GM21619 (cell line): ENCODE measurements around the gene ATL3.
"Not testable (repeated sequence)": the region's sequence is repeated elsewhere in the genome, so short reads cannot be mapped to it uniquely, and the experiment has no call there.

Experiments
- ATAC-seq: cut with Tn5 transposase; IDR thresholded peaks from one replicate; pipeline ENCODE4 v1.9.1; 2021; ENCODE audit not compliant: unreplicated experiment

The ATL3 gene

DNA sequence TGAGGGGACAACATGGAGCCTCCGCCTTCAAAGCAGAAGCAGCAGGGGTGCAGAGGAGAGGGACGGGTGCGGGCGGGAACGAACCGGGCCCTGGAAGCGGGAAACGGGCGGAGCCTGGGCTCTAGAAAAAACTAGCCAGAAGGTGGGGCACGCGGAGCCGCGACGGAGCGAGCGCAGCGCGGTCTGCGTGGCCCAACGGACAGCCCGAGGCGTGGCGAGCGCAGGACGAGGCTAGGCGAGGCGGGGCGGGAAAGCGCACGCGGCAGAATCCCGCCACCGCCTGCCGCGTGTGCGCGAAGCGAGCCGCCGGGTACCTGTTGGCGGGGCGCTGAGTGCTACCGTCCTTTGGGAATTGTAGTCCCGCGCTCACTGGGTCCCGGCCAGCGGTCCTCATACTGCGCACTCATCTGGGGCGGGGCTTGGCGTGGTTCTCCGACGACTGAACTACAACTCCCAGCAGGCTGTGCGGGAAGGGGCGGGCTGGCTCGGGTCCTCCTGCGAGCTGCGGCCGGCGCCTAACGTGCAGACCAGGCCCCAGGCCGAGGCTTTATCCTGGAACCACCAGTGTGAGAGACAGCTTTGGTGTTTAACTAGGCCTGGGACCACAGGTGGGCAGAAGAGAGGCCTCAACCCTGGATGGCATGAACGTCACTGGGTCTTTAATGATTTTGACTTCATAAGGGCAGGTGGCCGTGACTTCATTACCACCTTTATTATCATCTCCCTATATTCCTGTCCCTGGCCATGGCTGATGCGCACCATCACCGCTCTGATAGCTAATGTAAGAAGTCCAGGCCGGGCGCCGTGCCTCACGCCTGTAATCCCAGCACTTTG, at the start of gene ATL3:
ATL3 (minus strand) TSS at position 55 of the 834 bp plus-strand sequence; CDS start at position 14, 41 bp downstream.
- ATAC-seq: peak; percentile 86

DNA sequence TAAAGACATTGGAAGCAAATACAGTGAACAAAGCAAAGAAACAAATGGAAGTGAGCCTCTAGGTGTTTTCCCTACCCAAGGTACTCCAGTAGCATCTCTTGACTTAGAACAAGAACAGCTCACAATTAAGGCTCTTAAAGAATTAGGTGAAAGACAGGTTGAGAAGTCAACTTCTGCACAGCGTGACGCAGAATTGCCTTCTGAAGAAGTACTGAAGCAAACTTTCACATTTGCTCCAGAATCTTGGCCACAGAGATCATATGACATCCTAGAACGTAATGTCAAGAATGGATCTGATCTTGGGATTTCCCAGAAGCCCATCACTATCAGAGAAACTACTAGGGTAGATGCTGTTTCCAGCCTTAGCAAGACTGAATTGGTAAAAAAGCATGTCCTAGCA, 49.4 kb upstream of the ATL3 start:
- ATAC-seq: no peak

DNA sequence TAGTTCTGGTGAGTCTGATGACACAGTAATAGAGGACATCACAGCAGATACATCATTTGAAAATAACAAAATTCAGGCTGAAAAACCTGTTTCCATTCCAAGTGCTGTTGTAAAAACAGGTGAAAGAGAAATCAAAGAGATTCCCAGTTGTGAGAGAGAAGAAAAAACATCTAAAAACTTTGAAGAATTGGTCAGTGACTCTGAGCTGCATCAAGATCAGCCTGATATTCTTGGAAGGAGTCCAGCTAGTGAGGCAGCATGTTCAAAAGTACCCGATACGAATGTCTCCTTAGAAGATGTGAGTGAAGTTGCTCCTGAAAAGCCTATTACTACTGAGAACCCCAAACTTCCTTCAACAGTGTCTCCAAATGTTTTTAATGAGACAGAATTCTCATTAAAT, 48.8 kb upstream of the ATL3 start:
- no peak for ATAC-seq

DNA sequence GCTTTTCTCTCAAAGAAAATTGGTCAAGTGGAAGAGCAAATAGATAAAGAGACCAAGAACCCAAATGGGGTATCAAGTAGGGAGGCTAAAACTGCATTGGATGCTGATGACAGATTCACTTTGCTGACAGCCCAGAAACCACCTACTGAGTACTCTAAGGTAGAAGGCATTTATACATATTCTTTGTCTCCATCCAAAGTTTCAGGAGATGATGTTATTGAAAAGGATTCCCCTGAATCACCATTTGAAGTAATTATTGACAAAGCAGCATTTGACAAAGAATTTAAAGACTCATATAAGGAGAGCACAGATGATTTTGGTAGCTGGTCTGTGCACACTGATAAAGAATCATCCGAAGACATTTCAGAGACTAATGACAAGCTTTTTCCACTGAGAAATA, 47.8 kb upstream of the ATL3 start:
- ATAC-seq: no peak

DNA sequence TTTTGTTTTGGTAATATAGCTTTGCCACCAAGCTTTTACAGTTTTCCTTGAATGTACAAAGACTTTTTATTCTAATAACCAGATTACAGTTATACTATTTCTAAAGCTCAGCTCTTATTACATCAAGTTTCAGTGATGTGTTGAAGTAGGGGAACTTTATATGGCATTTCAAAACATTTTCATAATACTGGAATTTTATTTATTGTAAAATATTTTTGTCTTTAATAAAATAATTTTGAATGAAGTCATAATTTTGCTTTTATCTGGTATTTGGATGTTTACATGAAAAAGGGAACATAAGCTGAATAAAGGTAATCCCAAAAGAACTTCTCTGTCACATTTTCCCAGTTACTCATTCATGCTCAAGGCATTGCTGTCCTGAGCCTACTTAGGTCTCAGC, 44.9 kb upstream of the ATL3 start:
- ATAC-seq: no peak

- ATAC-seq: no peak
Measured at GRCh38 chr11:63713766-63714165, 42.6 kb upstream of the ATL3 start.

DNA sequence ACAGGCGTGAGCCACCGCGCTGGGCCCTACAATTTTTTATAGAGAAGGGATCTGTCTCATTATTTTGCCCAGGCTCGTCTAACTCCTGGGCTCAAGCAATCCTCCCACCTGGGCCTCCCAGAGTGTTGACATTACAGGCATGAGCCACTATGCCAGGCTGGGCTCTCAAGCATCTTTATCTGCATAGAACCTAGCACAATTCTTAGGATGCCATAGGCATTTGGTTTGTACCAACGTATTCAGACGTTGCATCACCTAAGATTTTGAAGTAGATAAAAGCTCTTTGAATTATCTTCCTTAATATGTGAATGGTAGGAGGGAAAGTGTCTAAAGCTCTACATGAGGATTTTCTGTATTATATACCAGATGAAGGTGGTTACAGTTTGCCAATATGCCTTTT, 40.7 kb upstream of the ATL3 start:
- no peak for ATAC-seq

GRCh38 chr11:63710476-63711217, 39.5 kb upstream of the ATL3 start:
- ATAC-seq: no peak

GRCh38 chr11:63709336-63709884, 38.2 kb upstream of the ATL3 start:
- ATAC-seq: no peak

GRCh38 chr11:63708764-63709163, 37.6 kb upstream of the ATL3 start:
- no peak for ATAC-seq

DNA sequence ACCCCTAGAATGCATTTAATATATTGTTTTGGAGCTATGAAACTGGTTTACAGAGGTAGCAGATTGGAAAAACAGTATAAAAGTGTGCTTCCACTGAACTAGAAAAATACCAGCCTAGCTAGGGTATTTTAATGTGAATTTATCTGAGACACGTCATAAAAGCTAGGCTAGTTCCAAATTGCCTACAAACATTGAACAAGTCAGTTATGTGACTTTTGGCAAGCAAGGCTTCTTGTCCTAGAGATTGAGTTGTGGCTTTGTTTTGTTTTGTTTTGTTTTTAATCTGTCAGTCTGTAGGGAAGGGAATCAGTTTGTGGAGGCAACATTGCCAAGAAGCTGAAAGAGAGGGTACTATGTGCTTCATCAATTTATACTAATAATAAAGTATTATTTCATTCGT, 34.4 kb upstream of the ATL3 start:
- ATAC-seq: no peak

GRCh38 chr11:63699896-63700295, 28.7 kb upstream of the ATL3 start:
- no peak for ATAC-seq

DNA sequence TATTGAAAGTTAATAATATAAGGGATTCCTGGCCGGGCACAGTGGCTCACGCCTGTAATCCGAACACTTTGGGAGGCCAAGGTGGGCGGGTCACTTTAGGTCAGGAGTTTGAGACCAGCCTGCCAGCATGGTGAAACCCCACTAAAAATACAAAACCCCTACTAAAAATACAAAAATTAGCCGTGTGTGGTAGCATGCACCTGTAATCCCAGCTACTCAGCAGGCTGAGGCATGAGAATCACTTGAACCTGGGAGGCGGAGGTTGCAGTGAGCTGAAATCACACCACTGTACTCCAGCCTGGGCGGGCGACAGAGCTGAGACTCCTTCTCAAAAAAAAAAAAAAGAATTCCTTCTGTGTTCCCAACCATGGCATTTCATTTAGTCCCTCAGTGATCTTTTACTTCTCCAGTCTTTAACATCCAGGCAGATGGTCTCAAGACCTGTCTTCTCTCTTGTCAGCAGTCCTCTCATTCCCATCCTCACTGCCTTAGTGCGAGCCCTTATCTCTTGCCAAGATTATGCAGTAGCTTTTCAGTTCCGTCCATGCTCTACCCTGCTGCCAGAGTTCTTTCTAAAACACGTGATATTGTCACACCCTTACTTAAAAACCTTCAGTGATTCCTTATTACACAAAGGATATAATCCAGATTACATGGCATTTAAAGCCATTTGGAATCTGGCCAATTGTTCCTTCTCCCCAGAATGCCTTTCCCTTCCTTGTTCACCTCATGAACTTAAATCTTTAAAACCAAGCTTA, 28.0 kb upstream of the ATL3 start:
- ATAC-seq: no peak

GRCh38 chr11:63694596-63694995, 23.4 kb upstream of the ATL3 start:
- ATAC-seq: no peak

DNA sequence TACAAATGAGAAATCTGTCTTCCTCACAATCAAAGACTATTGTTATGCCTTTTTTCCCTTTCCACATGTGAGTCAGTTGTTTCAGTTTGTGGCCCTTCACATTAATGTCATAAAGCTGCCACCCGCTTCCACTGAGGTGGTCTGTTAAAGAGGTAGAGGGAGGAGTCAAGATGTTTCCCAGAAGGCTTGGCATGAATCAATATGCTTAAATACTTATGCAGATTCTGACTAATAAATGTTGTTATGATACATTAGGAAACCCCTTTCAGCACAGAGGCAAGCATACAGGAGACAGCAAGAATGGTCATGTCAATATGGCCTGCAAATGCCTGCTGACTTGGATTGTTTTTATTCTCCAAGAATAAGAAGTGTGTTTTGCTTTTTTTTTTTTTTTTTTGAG, 16.7 kb upstream of the ATL3 start:
- no peak for ATAC-seq

DNA sequence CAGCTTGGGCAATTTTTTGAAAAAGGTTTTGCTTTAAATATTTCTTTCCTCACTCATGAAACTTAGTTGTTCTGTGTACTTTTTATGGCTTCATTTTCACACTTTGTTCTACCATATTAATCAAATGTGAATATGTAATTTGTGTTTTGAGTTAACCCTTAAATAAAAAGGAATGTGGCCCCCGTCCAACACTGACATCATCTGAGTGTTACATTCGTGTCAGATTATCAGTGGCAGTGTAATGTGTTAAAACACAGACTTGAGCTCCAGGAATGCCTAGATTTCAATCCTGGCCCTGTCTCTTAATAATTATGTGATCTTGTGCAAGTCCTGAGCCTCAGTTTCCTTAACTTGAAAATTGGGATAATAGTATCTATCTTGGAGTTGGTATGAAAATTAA, 15.8 kb upstream of the ATL3 start:
- ATAC-seq: no peak

- not testable (repeated sequence) for ATAC-seq
Measured at GRCh38 chr11:63685158-63685721, 14.1 kb upstream of the ATL3 start.

- no peak for ATAC-seq
Measured at GRCh38 chr11:63683133-63683991, 12.2 kb upstream of the ATL3 start.

GRCh38 chr11:63682066-63683021, 11.2 kb upstream of the ATL3 start:
- ATAC-seq: peak; percentile 2
